ENCODE results near the gene SUSD6.

The SUSD6 gene

GRCh38 chr14:69672356-69672755 is 61.0 kb downstream of the SUSD6 start:
- ChIA-PET CTCF (no interaction called here), POLR2A (ENCODE audit: low non-redundant PET) (no interaction called here)
- no peak overlapping the region for H3K27ac ChIP-seq
- no peak for TF ChIP-seq CTCF (conservative IDR thresholded peaks at IDR 0.05; ENCODE audit: low read depth)
- no peak for DNase-seq (ENCODE audit: low spot score)

GRCh38 chr14:69673104-69673503 is 61.7 kb downstream of the SUSD6 start:
- CTCF ChIA-PET = no interaction called here

DNA sequence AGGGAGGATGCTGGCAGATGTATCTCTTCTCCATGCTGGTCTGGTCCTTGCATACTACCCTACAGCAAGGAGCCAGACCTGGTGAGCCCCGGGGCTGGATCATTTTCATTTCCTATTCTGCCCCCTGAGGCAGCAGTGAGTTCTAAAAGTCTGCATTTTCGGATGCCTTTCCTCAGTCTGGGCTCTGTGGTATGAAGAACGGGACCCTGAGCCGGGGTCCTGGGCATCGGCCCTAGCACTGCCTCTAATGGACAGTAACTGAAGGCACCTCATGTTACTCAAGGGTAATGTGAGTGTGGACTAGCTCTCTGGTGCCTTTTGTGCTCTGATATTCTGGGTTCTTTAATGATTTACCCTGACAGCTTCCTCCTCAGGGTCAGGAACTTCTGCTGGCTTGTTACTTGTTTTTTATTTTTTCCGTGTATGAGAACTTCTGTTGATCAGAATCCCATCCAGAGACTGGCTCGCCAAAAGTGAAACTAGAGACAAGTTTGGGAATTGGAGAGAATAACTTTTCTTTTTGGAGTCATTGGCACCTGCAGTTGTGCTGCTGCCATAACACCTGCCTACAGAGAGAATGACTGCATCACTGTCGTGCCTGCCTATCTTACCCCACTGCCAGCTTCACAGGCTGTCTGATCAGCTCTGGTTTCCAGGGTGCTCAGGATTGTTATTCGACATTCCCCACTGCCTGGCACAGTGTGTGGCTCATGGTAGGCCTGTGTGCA is 62.3 kb downstream of the SUSD6 start:
- CTCF ChIA-PET = interaction anchor here (0.6 kb wide), 1 partner anchor 14 kb away, joined by 3 read pairs; no protein-coding TSS in a partner anchor
- no peak for TF ChIP-seq CTCF (conservative IDR thresholded peaks at IDR 0.05; ENCODE audit: low read depth)
- POLR2A ChIA-PET (ENCODE audit: low non-redundant PET) = no interaction called here
- no peak for DNase-seq (ENCODE audit: low spot score)
- no peak overlapping the region for H3K27ac ChIP-seq

More at GRCh38 chr14:69673104-69673503, 61.7 kb downstream of the SUSD6 start:
- TF ChIP-seq CTCF (conservative IDR thresholded peaks at IDR 0.05; ENCODE audit: low read depth) = no peak
- no peak for DNase-seq (ENCODE audit: low spot score)
- POLR2A ChIA-PET (ENCODE audit: low non-redundant PET) = no interaction called here
- H3K27ac ChIP-seq = no peak overlapping the region

GRCh38 chr14:69674546-69675244 is 63.3 kb downstream of the SUSD6 start:
- ChIA-PET POLR2A (ENCODE audit: low non-redundant PET) (no interaction called here), CTCF (interaction anchor here (0.6 to 0.9 kb wide), 3 partner anchors 15 to 514 kb away, joined by 3 to 4 read pairs (median 3); partner anchors contain the start of gene SLC8A3)
- DNase-seq (ENCODE audit: low spot score) = no peak
- no peak overlapping the region for H3K27ac ChIP-seq
- TF ChIP-seq CTCF (conservative IDR thresholded peaks at IDR 0.05; ENCODE audit: low read depth) = no peak

DNA sequence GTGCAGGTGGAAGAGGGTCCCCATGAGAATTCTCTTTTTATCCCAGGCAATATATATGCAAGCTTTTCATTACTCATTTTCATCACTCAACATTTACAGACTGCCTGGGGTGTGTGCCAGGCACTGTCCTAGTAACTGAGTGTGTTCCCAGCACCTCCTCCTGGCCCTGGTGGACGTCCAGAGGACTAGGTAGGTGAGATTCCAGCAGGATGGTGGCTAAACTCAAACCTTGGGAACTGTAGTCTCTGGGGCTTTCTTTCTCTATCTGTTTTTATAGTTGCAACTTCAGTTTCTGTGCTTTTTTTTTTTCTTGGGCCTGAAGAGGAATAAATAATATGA is 63.8 kb downstream of the SUSD6 start:
- no peak for TF ChIP-seq CTCF (conservative IDR thresholded peaks at IDR 0.05; ENCODE audit: low read depth)
- H3K27ac ChIP-seq = no peak overlapping the region
- no peak for DNase-seq (ENCODE audit: low spot score)
- ChIA-PET POLR2A (ENCODE audit: low non-redundant PET) (no interaction called here), CTCF (interaction anchor here (0.9 kb wide), 1 partner anchor 52 kb away, joined by 3 read pairs; no protein-coding TSS in a partner anchor)

DNA sequence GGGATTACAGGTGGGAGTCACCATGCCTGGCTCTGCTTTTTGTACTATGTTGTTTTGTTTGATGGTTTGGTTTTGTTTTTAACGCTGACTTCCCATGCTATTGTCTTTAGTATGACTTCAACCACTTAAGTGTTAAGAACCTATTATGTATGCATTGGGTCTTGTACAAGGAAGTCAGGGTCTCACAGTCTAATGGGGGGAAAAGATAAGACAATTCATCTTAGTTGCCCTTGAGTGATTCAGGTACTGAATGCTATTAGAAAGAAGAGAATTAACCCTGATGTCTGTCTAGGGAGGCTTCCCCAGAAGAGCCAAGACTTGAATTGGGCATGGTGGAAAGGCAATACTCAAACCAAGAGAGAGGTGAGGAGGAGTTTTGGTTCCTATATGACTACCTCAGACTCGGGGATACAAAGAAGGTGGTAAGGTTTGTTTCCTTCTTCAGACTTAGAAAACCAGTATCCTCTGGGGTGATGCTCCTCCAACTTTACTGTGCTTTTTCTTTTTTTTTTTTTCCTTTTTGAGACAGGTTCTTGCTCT is 64.6 kb downstream of the SUSD6 start:
- TF ChIP-seq CTCF (conservative IDR thresholded peaks at IDR 0.05; ENCODE audit: low read depth) = no peak
- CTCF ChIA-PET = no interaction called here
- DNase-seq (ENCODE audit: low spot score) = no peak
- H3K27ac ChIP-seq = no peak overlapping the region
- POLR2A ChIA-PET (ENCODE audit: low non-redundant PET) = no interaction called here

Data from RWPE1 (cell line).